ENCODE measurements around the gene MBP.

The MBP gene

GRCh38 chr18:77148289-77148688 lies 15.7 kb upstream of the MBP start:
- TF ChIP-seq REST (IDR thresholded peaks at IDR 0.05; ENCODE audit: insufficient read depth in 1 of 2, low read depth in 2 of 2, low read length in 2 of 2) (no peak), TAF1 (IDR thresholded peaks at IDR 0.05; ENCODE audit: borderline replicate concordance, insufficient read depth, low read length) (no peak), FOXP2 (optimal IDR thresholded peaks at IDR 0.05; ENCODE audit: borderline replicate concordance, extremely low read depth, extremely low read length, insufficient read depth) (no peak), POLR2AphosphoS5 (IDR thresholded peaks at IDR 0.05; ENCODE audit: low read depth, low read length) (no peak), SIN3A (IDR thresholded peaks at IDR 0.05; ENCODE audit: borderline replicate concordance, insufficient read depth, low read length) (no peak)

- TF ChIP-seq POLR2AphosphoS5 (IDR thresholded peaks at IDR 0.05; ENCODE audit: low read depth, low read length) (no peak), TAF1 (IDR thresholded peaks at IDR 0.05; ENCODE audit: borderline replicate concordance, insufficient read depth, low read length) (no peak), REST (IDR thresholded peaks at IDR 0.05; ENCODE audit: insufficient read depth in 1 of 2, low read depth in 2 of 2, low read length in 2 of 2) (no peak), SIN3A (IDR thresholded peaks at IDR 0.05; ENCODE audit: borderline replicate concordance, insufficient read depth, low read length) (no peak), FOXP2 (optimal IDR thresholded peaks at IDR 0.05; ENCODE audit: borderline replicate concordance, extremely low read depth, extremely low read length, insufficient read depth) (no peak)
Observed at GRCh38 chr18:77147418-77147852, 14.9 kb upstream of the MBP start.

DNA sequence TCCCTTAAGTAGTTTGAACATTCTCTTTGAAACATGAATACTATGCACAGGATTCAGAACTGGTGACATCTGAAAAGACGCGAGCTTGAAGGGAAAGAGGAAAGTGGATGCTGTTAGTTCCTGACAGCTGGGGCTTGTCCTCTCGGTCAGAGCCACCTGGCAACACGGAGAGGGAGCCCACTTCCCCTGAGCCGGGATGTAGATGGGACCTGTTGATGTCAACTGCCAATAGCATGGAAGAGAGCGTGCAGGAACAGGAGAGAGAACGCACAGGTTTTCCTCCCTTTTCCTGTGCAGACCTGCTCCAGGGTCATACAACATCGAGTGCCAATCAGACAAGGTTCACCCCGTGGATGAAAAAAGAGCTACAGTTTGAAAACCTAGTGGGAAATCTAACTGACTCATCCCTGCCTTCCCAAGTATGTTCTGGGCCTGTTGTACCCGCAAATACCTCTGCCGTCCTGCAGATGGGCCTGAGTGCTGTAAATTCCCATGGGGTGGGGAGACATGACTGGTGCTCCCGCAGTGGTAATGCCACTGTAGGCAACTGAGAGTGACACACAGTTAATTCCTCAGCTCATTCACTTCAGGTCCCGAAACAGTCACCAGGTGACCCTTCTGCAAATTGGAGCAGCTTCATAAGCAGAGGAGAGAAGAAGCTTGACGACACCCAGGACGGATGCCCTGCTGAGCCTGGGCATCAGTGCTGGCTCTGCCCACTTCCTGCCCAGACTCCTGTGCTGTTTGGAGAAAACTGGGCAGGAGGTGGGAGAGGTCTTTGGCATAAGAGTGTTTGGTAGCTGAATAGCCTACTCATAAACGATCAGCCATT lies 13.9 kb upstream of the MBP start:
- no peak for TF ChIP-seq FOXP2 (optimal IDR thresholded peaks at IDR 0.05; ENCODE audit: borderline replicate concordance, extremely low read depth, extremely low read length, insufficient read depth)
- TF ChIP-seq REST (IDR thresholded peaks at IDR 0.05; ENCODE audit: insufficient read depth in 1 of 2, low read depth in 2 of 2, low read length in 2 of 2) = no peak
- no peak for TF ChIP-seq POLR2AphosphoS5 (IDR thresholded peaks at IDR 0.05; ENCODE audit: low read depth, low read length)
- no peak for TF ChIP-seq SIN3A (IDR thresholded peaks at IDR 0.05; ENCODE audit: borderline replicate concordance, insufficient read depth, low read length)
- no peak for TF ChIP-seq TAF1 (IDR thresholded peaks at IDR 0.05; ENCODE audit: borderline replicate concordance, insufficient read depth, low read length)

- TF ChIP-seq POLR2AphosphoS5 (IDR thresholded peaks at IDR 0.05; ENCODE audit: low read depth, low read length) (no peak), TAF1 (IDR thresholded peaks at IDR 0.05; ENCODE audit: borderline replicate concordance, insufficient read depth, low read length) (no peak), FOXP2 (optimal IDR thresholded peaks at IDR 0.05; ENCODE audit: borderline replicate concordance, extremely low read depth, extremely low read length, insufficient read depth) (no peak), SIN3A (IDR thresholded peaks at IDR 0.05; ENCODE audit: borderline replicate concordance, insufficient read depth, low read length) (no peak), REST (IDR thresholded peaks at IDR 0.05; ENCODE audit: insufficient read depth in 1 of 2, low read depth in 2 of 2, low read length in 2 of 2) (no peak)
Observed at GRCh38 chr18:77145364-77145901, 12.8 kb upstream of the MBP start.

Data from PFSK-1 (cell line).